Gastroesophageal sphincter (tissue), 3 donors: ENCODE measurements around the gene GMPR2.

Experiments used
- POLR2AphosphoS5 ChIP-seq: sonication (generic); formaldehyde crosslinking; IDR thresholded peaks from one replicate; pipeline ENCODE4 v1.6.1; 2017; ENCODE audit warnings: antibody characterized with exemption
- TF ChIP-seq, protein P1 (sequence below), 4 experiments: fragments of 200-600 bp in 2 of 4; fragments of 450-650 bp in 2 of 4; sonication (generic) in 1 of 4; IDR thresholded peaks; one replicate each; pipeline ENCODE4 v1.5.1; 2017 to 2019; ENCODE audit warnings: antibody characterized with exemption in 4 of 4, mild to moderate bottlenecking in 2 of 4, moderate library complexity in 2 of 4

DNA sequence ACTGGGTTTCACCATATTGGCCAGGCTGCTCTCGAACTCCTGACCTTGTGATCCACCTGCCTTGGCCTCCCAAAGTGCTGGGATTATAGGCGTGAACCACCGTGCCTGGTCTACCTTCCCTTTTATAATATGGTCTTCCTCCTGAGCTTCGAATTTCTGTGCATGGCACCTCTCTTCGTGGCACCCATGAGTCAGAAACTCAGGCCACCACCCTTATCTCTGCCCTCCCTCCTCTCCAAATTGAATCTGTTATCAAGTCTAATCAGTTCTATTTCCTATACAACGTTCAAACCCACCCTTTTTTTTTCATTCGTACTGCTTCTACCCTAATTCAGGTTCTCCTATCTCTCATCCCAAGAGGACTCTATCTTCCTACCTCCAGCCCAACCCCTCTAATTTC lies 14.7 kb downstream of the GMPR2 start:
- TF ChIP-seq, protein P1, sequence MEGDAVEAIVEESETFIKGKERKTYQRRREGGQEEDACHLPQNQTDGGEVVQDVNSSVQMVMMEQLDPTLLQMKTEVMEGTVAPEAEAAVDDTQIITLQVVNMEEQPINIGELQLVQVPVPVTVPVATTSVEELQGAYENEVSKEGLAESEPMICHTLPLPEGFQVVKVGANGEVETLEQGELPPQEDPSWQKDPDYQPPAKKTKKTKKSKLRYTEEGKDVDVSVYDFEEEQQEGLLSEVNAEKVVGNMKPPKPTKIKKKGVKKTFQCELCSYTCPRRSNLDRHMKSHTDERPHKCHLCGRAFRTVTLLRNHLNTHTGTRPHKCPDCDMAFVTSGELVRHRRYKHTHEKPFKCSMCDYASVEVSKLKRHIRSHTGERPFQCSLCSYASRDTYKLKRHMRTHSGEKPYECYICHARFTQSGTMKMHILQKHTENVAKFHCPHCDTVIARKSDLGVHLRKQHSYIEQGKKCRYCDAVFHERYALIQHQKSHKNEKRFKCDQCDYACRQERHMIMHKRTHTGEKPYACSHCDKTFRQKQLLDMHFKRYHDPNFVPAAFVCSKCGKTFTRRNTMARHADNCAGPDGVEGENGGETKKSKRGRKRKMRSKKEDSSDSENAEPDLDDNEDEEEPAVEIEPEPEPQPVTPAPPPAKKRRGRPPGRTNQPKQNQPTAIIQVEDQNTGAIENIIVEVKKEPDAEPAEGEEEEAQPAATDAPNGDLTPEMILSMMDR (IDR thresholded peaks at IDR 0.05): no peak
- TF ChIP-seq POLR2AphosphoS5: no peak
